HEK293T (cell line): ENCODE measurements around the gene NGFR.

Source experiments
- BHLHE40 ChIP-seq: fragments of 450-650 bp; IDR thresholded peaks from 2 replicates; pipeline ENCODE4 v1.6.1; 2016; ENCODE audit warnings: mild to moderate bottlenecking, moderate library complexity, borderline replicate concordance
- CTBP1 ChIP-seq: fragments of 450-650 bp; IDR thresholded peaks from 2 replicates; pipeline ENCODE4 v1.6.1; 2016; ENCODE audit warnings: borderline replicate concordance
- ELF4 ChIP-seq: fragments of 450-650 bp; IDR thresholded peaks from 2 replicates; pipeline ENCODE4 v1.6.1; 2017; ENCODE audit warnings: antibody characterized with exemption
- FOXM1 ChIP-seq: fragments of 450-650 bp; IDR thresholded peaks from 2 replicates; pipeline ENCODE4 v1.6.1; 2017; ENCODE audit warnings: mild to moderate bottlenecking, borderline replicate concordance
- HDGF ChIP-seq: fragments of 450-650 bp; IDR thresholded peaks from 2 replicates; pipeline ENCODE4 v1.6.1; 2017; ENCODE audit warnings: antibody characterized with exemption, borderline replicate concordance
- ZNF384 ChIP-seq: fragments of 450-650 bp; IDR thresholded peaks from 2 replicates; pipeline ENCODE4 v1.6.1; 2016

- TF ChIP-seq BHLHE40 = no peak
- no peak for TF ChIP-seq FOXM1
- TF ChIP-seq HDGF = no peak
- no peak for TF ChIP-seq ZNF384
- TF ChIP-seq CTBP1 = no peak
- no peak for TF ChIP-seq ELF4
These were observed 6.4 kb downstream of the NGFR start for GRCh38 chr17:49501496-49501895.
